ENCODE results near the gene RFXANK. TPM values are rescaled to one million over a fixed set of nuclear protein-coding genes. Genes with fewer than 3 reads are reported as not detected.

RFXANK gene
- total and polyA plus RNA-seq, 2 donors = 136 to 144 TPM

- no peak for DNase-seq (ENCODE audit: low read depth in 6 of 9, low spot score in 9 of 9)
- Histone ChIP-seq H3K27ac (ENCODE audit: low read depth in 1 of 2, low read length in 1 of 2) (no peak overlapping the region), H3K4me3 (ENCODE audit: low read length in 2 of 2) (no peak overlapping the region), H3K9me3 (ENCODE audit: control insufficient read depth in 2 of 2, insufficient read depth in 1 of 2, low read length in 1 of 2) (no peaks in the 10 kb centered on the region), H3K36me3 (ENCODE audit: control insufficient read depth in 2 of 2, insufficient read depth in 2 of 2, low read length in 1 of 2) (no peaks in the 10 kb centered on the region), H3K27me3 (ENCODE audit: control insufficient read depth in 2 of 2, insufficient read depth in 1 of 2, low read length in 1 of 2) (peaks cover 15 to 67% of the 10 kb centered on the region in 2 donors), H3K4me1 (ENCODE audit: control insufficient read depth in 2 of 2, insufficient read depth in 2 of 2, low read length in 2 of 2) (no peaks in the 10 kb centered on the region)
- WGBS = 68% methylated on average over 9 of the region's 9 CpGs
These were observed 17.3 kb downstream of the RFXANK start for GRCh38 chr19:19209372-19209771.

- Histone ChIP-seq H3K9me3 (ENCODE audit: control insufficient read depth in 2 of 2, insufficient read depth in 1 of 2, low read length in 1 of 2) (no peaks in the 10 kb centered on the region), H3K27ac (ENCODE audit: low read depth in 1 of 2, low read length in 1 of 2) (no peak within 1 kb of the TSS), H3K36me3 (ENCODE audit: control insufficient read depth in 2 of 2, insufficient read depth in 2 of 2, low read length in 1 of 2) (no peaks in the 10 kb centered on the region), H3K4me3 (ENCODE audit: low read length in 2 of 2) (no peak within 1 kb of the TSS), H3K27me3 (ENCODE audit: control insufficient read depth in 2 of 2, insufficient read depth in 1 of 2, low read length in 1 of 2) (peaks cover 15 to 65% of the 10 kb centered on the region in 2 donors), H3K4me1 (ENCODE audit: control insufficient read depth in 2 of 2, insufficient read depth in 2 of 2, low read length in 2 of 2) (no peaks in the 10 kb centered on the region)
- WGBS = 13% methylated on average over 54 of the region's 54 CpGs
- no peak for DNase-seq (ENCODE audit: low read depth in 6 of 9, low spot score in 9 of 9)
These were observed 19.7 kb downstream of the RFXANK start, which contains the start of gene NCAN for GRCh38 chr19:19211499-19212420. TSS of gene NCAN (plus strand) at chr19:19211958. CDS start at chr19:19216954, 4,996 bp downstream.

- Histone ChIP-seq H3K9me3 (ENCODE audit: control insufficient read depth in 2 of 2, insufficient read depth in 1 of 2, low read length in 1 of 2) (no peaks in the 10 kb centered on the region), H3K27me3 (ENCODE audit: control insufficient read depth in 2 of 2, insufficient read depth in 1 of 2, low read length in 1 of 2) (peaks cover 15 to 59% of the 10 kb centered on the region in 2 donors), H3K27ac (ENCODE audit: low read depth in 1 of 2, low read length in 1 of 2) (no peak overlapping the region), H3K4me1 (ENCODE audit: control insufficient read depth in 2 of 2, insufficient read depth in 2 of 2, low read length in 2 of 2) (no peaks in the 10 kb centered on the region), H3K36me3 (ENCODE audit: control insufficient read depth in 2 of 2, insufficient read depth in 2 of 2, low read length in 1 of 2) (no peaks in the 10 kb centered on the region), H3K4me3 (ENCODE audit: low read length in 2 of 2) (no peak overlapping the region)
- 16% methylated on average over 7 of the region's 7 CpGs for WGBS
- DNase-seq (ENCODE audit: low read depth in 6 of 9, low spot score in 9 of 9) = no peak
These were observed 20.9 kb downstream of the RFXANK start for GRCh38 chr19:19212916-19213315.

GRCh38 chr19:19213426-19214158, 21.5 kb downstream of the RFXANK start:
- 61% methylated on average over 21 of the region's 21 CpGs for WGBS
- no peaks in the 10 kb centered on the region for H3K9me3 ChIP-seq (ENCODE audit: control insufficient read depth in 2 of 2, insufficient read depth in 1 of 2, low read length in 1 of 2)
- no peaks in the 10 kb centered on the region for H3K36me3 ChIP-seq (ENCODE audit: control insufficient read depth in 2 of 2, insufficient read depth in 2 of 2, low read length in 1 of 2)
- H3K27ac ChIP-seq (ENCODE audit: low read depth in 1 of 2, low read length in 1 of 2) = no peak overlapping the region
- no peaks in the 10 kb centered on the region for H3K4me1 ChIP-seq (ENCODE audit: control insufficient read depth in 2 of 2, insufficient read depth in 2 of 2, low read length in 2 of 2)
- peaks cover 15 to 59% of the 10 kb centered on the region in 2 donors for H3K27me3 ChIP-seq (ENCODE audit: control insufficient read depth in 2 of 2, insufficient read depth in 1 of 2, low read length in 1 of 2)
- no peak overlapping the region for H3K4me3 ChIP-seq (ENCODE audit: low read length in 2 of 2)
- no peak for DNase-seq (ENCODE audit: low read depth in 6 of 9, low spot score in 9 of 9)

- no peaks in the 10 kb centered on the region for H3K4me1 ChIP-seq (ENCODE audit: control insufficient read depth in 2 of 2, insufficient read depth in 2 of 2, low read length in 2 of 2)
- H3K27ac ChIP-seq (ENCODE audit: low read depth in 1 of 2, low read length in 1 of 2) = no peak overlapping the region
- H3K27me3 ChIP-seq (ENCODE audit: control insufficient read depth in 2 of 2, insufficient read depth in 1 of 2, low read length in 1 of 2) = peaks cover 15 to 59% of the 10 kb centered on the region in 2 donors
- no peaks in the 10 kb centered on the region for H3K36me3 ChIP-seq (ENCODE audit: control insufficient read depth in 2 of 2, insufficient read depth in 2 of 2, low read length in 1 of 2)
- 13% methylated on average over 5 of the region's 5 CpGs for WGBS
- H3K9me3 ChIP-seq (ENCODE audit: control insufficient read depth in 2 of 2, insufficient read depth in 1 of 2, low read length in 1 of 2) = no peaks in the 10 kb centered on the region
- no peak for DNase-seq (ENCODE audit: low read depth in 6 of 9, low spot score in 9 of 9)
- H3K4me3 ChIP-seq (ENCODE audit: low read length in 2 of 2) = no peak overlapping the region
These were observed 22.1 kb downstream of the RFXANK start for GRCh38 chr19:19214159-19214490.

GRCh38 chr19:19214892-19215291, 22.8 kb downstream of the RFXANK start:
- peak in 7 of 9 donors; percentile 19 to 67 (median 53) for DNase-seq (ENCODE audit: low read depth in 6 of 9, low spot score in 9 of 9)
- H3K9me3 ChIP-seq (ENCODE audit: control insufficient read depth in 2 of 2, insufficient read depth in 1 of 2, low read length in 1 of 2) = no peaks in the 10 kb centered on the region
- peaks cover 15 to 55% of the 10 kb centered on the region in 2 donors for H3K27me3 ChIP-seq (ENCODE audit: control insufficient read depth in 2 of 2, insufficient read depth in 1 of 2, low read length in 1 of 2)
- no peaks in the 10 kb centered on the region for H3K36me3 ChIP-seq (ENCODE audit: control insufficient read depth in 2 of 2, insufficient read depth in 2 of 2, low read length in 1 of 2)
- H3K4me1 ChIP-seq (ENCODE audit: control insufficient read depth in 2 of 2, insufficient read depth in 2 of 2, low read length in 2 of 2) = no peaks in the 10 kb centered on the region
- no peak overlapping the region for H3K27ac ChIP-seq (ENCODE audit: low read depth in 1 of 2, low read length in 1 of 2)
- WGBS = 3% methylated on average over 8 of the region's 8 CpGs
- H3K4me3 ChIP-seq (ENCODE audit: low read length in 2 of 2) = no peak overlapping the region

GRCh38 chr19:19215792-19216191, 23.7 kb downstream of the RFXANK start:
- Histone ChIP-seq H3K4me1 (ENCODE audit: control insufficient read depth in 2 of 2, insufficient read depth in 2 of 2, low read length in 2 of 2) (no peaks in the 10 kb centered on the region), H3K4me3 (ENCODE audit: low read length in 2 of 2) (no peak overlapping the region), H3K27me3 (ENCODE audit: control insufficient read depth in 2 of 2, insufficient read depth in 1 of 2, low read length in 1 of 2) (peaks cover 15 to 49% of the 10 kb centered on the region in 2 donors), H3K27ac (ENCODE audit: low read depth in 1 of 2, low read length in 1 of 2) (no peak overlapping the region), H3K36me3 (ENCODE audit: control insufficient read depth in 2 of 2, insufficient read depth in 2 of 2, low read length in 1 of 2) (no peaks in the 10 kb centered on the region), H3K9me3 (ENCODE audit: control insufficient read depth in 2 of 2, insufficient read depth in 1 of 2, low read length in 1 of 2) (no peaks in the 10 kb centered on the region)
- DNase-seq (ENCODE audit: low read depth in 6 of 9, low spot score in 9 of 9) = no peak
- 81% methylated on average over 4 of the region's 4 CpGs for WGBS

- 70% methylated on average over 4 of the region's 4 CpGs for WGBS
- H3K27me3 ChIP-seq (ENCODE audit: control insufficient read depth in 2 of 2, insufficient read depth in 1 of 2, low read length in 1 of 2) = peaks cover 5 to 36% of the 10 kb centered on the region in 2 donors
- DNase-seq (ENCODE audit: low read depth in 6 of 9, low spot score in 9 of 9) = no peak
These were observed 25.0 kb downstream of the RFXANK start for GRCh38 chr19:19217099-19217498.

GRCh38 chr19:19218911-19219310, 26.9 kb downstream of the RFXANK start:
- 93% methylated on average over 21 of the region's 21 CpGs for WGBS
- peaks cover 0 to 31% of the 10 kb centered on the region in 2 donors for H3K27me3 ChIP-seq (ENCODE audit: control insufficient read depth in 2 of 2, insufficient read depth in 1 of 2, low read length in 1 of 2)

More at GRCh38 chr19:19217099-19217498, 25.0 kb downstream of the RFXANK start:
- no peaks in the 10 kb centered on the region for H3K4me1 ChIP-seq (ENCODE audit: control insufficient read depth in 2 of 2, insufficient read depth in 2 of 2, low read length in 2 of 2)
- H3K36me3 ChIP-seq (ENCODE audit: control insufficient read depth in 2 of 2, insufficient read depth in 2 of 2, low read length in 1 of 2) = no peaks in the 10 kb centered on the region
- H3K4me3 ChIP-seq (ENCODE audit: low read length in 2 of 2) = no peak overlapping the region
- no peaks in the 10 kb centered on the region for H3K9me3 ChIP-seq (ENCODE audit: control insufficient read depth in 2 of 2, insufficient read depth in 1 of 2, low read length in 1 of 2)
- H3K27ac ChIP-seq (ENCODE audit: low read depth in 1 of 2, low read length in 1 of 2) = no peak overlapping the region

More at GRCh38 chr19:19218911-19219310, 26.9 kb downstream of the RFXANK start:
- no peaks in the 10 kb centered on the region for H3K9me3 ChIP-seq (ENCODE audit: control insufficient read depth in 2 of 2, insufficient read depth in 1 of 2, low read length in 1 of 2)
- DNase-seq (ENCODE audit: low read depth in 6 of 9, low spot score in 9 of 9) = no peak
- no peak overlapping the region for H3K27ac ChIP-seq (ENCODE audit: low read depth in 1 of 2, low read length in 1 of 2)
- H3K4me1 ChIP-seq (ENCODE audit: control insufficient read depth in 2 of 2, insufficient read depth in 2 of 2, low read length in 2 of 2) = no peaks in the 10 kb centered on the region
- no peaks in the 10 kb centered on the region for H3K36me3 ChIP-seq (ENCODE audit: control insufficient read depth in 2 of 2, insufficient read depth in 2 of 2, low read length in 1 of 2)
- H3K4me3 ChIP-seq (ENCODE audit: low read length in 2 of 2) = no peak overlapping the region

Measured in thymus (tissue), 11 donors.